Omental fat pad (tissue), 4 donors: ENCODE results near the gene GPLD1. TPM values are rescaled to one million over a fixed set of nuclear protein-coding genes. Genes with fewer than 3 reads are reported as not detected.

Experiments used
- ATAC-seq: fragments of 150-250 bp; one replicate; pipeline ENCODE4 v1.9.1; 2016; ENCODE audit warnings: mild to moderate bottlenecking, moderate library complexity; ENCODE audit not compliant: low FRiP score
- DNase-seq: peaks from one replicate; pipeline ENCODE4 v3.0.0-alpha.2; 2019; ENCODE audit warnings: low spot score
- total RNA-seq, 4 donors: library from RNA; depleted of rRNA; stranded (reverse); fragments of >200 nt; gene quantifications; one replicate each; pipeline ENCODE4 v1.1.0, GENCODE V29; 2016
- TF ChIP-seq, protein P1 (sequence below), 3 donors: fragments of 450-650 bp; IDR thresholded peaks; one replicate each; pipeline ENCODE4 v1.5.1; 2016 to 2017; ENCODE audit warnings: antibody characterized with exemption in 3 of 3, mild to moderate bottlenecking in 3 of 3, moderate library complexity in 2 of 3

Gene GPLD1
- total RNA-seq, 4 donors from 2014 or later, result 3.6 to 9.7 (median 5.5) TPM

DNA sequence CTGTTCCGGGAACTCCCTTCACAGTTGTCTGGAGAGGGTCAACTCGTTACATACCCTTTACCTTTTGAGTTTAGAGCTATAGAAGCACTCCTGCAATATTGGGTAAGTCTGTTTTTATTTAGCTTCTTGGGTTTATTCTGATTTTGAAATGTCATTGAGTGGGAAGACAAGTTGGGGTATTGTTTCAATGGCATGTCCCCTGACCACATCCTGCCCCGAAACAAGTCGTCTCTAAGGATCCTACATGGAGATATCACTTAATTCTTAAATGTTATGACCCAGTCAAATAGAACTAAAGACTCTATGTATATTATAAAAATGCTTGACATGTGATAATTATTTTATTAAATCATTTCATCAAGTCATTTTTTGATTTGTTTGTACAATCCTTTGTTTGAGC is 77.1 kb downstream of the GPLD1 start:
- ATAC-seq (no peak), DNase-seq (no peak)

DNA sequence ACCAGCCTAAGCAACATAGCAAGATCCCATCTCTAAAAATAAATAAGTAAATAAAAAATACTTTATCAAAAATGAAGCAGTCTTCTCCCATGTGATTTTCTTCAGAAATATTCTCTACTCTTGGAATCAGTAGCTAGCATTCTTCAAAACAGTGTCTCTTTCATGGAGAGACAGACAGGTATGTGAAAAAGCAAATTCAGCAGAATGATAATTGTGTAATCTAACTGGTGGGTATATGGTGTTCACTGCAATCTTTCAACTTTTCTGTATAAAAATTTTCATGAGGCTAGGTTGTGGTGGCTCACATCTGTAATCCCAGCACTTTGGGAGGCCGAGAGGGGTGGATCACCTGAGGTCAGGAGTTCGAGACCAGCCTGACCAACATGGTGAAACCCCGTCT is 78.8 kb downstream of the GPLD1 start:
- ATAC-seq, result no peak
- DNase-seq, result no peak
- TF ChIP-seq, protein P1, sequence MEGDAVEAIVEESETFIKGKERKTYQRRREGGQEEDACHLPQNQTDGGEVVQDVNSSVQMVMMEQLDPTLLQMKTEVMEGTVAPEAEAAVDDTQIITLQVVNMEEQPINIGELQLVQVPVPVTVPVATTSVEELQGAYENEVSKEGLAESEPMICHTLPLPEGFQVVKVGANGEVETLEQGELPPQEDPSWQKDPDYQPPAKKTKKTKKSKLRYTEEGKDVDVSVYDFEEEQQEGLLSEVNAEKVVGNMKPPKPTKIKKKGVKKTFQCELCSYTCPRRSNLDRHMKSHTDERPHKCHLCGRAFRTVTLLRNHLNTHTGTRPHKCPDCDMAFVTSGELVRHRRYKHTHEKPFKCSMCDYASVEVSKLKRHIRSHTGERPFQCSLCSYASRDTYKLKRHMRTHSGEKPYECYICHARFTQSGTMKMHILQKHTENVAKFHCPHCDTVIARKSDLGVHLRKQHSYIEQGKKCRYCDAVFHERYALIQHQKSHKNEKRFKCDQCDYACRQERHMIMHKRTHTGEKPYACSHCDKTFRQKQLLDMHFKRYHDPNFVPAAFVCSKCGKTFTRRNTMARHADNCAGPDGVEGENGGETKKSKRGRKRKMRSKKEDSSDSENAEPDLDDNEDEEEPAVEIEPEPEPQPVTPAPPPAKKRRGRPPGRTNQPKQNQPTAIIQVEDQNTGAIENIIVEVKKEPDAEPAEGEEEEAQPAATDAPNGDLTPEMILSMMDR (IDR thresholded peaks at IDR 0.05), result no peak

More for the DNA sequence above, 77.1 kb downstream of the GPLD1 start:
- TF ChIP-seq, protein P1 (IDR thresholded peaks at IDR 0.05), result no peak

DNA sequence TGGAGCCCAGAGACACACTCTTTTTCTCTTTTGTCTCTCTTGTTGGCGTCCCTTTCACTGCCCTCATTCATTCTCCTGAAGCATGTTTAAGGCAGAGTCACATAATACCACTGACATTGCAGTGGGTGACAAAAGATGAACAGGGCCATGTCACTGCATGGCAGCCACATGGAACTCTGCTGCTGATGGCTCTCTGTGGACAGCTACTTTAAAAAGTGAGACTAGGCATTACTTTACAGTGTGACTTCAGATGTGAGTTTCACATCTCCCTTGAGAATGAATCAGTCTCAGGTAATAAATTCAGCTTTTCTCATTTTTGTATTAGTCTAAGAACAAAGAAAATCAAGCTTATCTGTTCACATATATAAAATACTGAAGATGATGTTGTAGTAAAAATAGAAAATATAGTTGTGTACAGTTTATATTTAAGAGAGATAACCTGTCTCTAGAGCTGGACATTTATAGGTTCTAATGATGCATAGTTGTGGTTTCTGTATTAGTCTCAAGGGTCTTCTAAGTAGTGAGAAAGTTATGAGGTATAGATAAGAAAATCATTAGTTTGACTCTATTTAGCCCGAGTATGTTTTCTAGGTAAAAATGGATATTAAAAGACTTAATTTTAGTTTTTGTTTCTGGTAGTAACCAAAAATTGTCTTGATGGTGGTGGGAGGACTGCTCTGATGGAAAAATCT is 80.5 kb downstream of the GPLD1 start:
- TF ChIP-seq, protein P1 (IDR thresholded peaks at IDR 0.05), result no peak
- ATAC-seq (no peak), DNase-seq (no peak)

DNA sequence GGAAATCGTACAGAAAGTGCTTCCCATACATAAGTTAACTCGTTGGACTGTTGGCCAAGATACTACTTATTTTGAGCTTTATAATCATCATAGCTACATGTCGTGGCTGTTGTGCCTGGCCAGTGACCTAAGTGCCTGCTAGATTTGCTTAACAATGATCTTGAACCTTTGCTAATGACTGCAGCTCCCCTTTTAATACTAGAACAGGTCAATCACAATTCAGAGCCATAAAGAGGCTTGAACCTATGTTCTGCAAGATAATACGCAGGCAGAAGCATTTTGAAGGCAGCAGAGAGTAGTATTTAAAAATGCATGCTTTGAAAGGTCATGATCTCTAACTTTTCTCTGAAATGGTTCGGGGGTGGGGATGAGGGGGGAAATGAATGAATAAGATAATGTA is 84.1 kb downstream of the GPLD1 start:
- ATAC-seq (no peak), DNase-seq (no peak)
- TF ChIP-seq, protein P1 (IDR thresholded peaks at IDR 0.05), result no peak

DNA sequence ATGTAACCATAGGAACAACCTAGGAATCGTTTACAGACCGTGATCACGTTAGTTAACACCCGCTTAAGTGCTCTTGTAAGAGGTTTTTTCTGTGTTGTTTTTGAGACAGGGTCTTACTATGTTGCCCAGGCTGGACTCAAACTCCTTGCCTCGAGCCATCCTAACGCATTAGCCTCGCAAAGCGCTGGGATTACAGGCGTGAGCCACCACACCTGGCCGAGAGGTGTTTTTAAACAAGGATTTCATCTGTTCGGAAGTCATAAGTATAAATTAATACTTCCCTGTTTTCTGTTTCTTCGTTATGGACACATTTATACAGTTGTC is 85.9 kb downstream of the GPLD1 start:
- TF ChIP-seq, protein P1 (IDR thresholded peaks at IDR 0.05), result no peak
- DNase-seq (no peak), ATAC-seq (no peak)

DNA sequence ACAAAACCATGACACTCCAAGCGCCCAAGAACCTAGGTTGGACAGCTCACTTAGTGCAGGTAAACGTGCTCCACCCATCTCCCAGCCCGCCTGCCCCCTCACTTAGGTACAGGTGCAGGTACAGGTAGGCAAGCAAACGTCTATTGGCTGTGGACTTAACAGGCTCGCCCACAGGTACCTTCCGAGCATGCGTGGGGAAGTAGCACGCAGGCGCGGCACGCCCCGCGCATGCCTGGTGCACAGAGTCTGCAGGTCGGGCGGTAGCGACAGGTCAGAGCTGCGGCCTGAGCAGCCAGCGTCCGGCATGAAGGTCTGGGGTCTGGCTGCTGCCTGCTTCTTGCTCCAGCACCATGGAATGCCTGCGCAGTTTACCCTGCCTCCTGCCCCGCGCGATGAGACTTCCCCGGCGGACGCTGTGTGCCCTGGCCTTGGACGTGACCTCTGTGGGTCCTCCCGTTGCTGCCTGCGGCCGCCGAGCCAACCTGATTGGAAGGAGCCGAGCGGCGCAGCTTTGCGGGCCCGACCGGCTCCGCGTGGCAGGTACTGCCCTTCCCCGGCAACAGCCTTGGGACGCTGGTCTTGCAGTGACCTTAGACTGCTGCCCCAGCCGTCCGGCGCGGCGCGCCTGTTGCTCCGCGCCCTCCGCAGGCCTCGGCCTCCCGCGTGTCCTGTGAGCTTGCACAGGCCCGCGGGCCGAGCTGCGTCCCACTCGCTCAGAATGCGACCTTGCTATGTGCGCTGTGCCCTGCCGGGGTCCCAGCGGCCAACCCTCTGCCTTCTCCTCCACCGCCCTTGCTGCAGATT is 86.5 kb downstream of the GPLD1 start, which contains the start of gene MRS2:
MRS2 (plus strand) TSS at position 240 of the 804 bp plus-strand sequence; CDS start at position 351, 111 bp downstream.
- peak; percentile 31 for DNase-seq
- TF ChIP-seq, protein P1 (IDR thresholded peaks at IDR 0.05), result no peak
- ATAC-seq, result peak; percentile 97
